Aorta (tissue), 5 donors: ENCODE results near the gene CUX1. TPM values are rescaled to one million over a fixed set of nuclear protein-coding genes. Genes with fewer than 3 reads are reported as not detected.
"Not testable (repeated sequence)": the region's sequence is repeated elsewhere in the genome, so short reads cannot be mapped to it uniquely, and the experiment has no call there.

Source experiments
- ATAC-seq: fragments of 200-7000 bp; cut with Tn5 transposase; one replicate; pipeline ENCODE4 v1.9.1; 2022; ENCODE audit warnings: moderate library complexity; ENCODE audit not compliant: low FRiP score
- DNase-seq, 2 donors: peaks; one replicate each; pipeline ENCODE4 v3.0.0-alpha.2; 2020
- H3K27ac ChIP-seq, 2 donors: one replicate each; pipeline ENCODE4 v1.5.1; 2013; ENCODE audit warnings: low read length in 2 of 2, mild to moderate bottlenecking in 2 of 2, moderate library complexity in 2 of 2, control low read depth in 1 of 2, inconsistent platforms in 1 of 2, low read depth in 1 of 2
- H3K27me3 ChIP-seq, 2 donors: one replicate each; pipeline ENCODE4 v1.6.1; 2013; ENCODE audit warnings: control low read depth in 1 of 2, low read length in 1 of 2, mild to moderate bottlenecking in 1 of 2, moderate library complexity in 1 of 2; ENCODE audit not compliant: insufficient read depth in 2 of 2, control insufficient read depth in 1 of 2
- H3K36me3 ChIP-seq, 2 donors: one replicate each; pipeline ENCODE4 v1.6.1; 2013; ENCODE audit warnings: control low read depth in 1 of 2, low read length in 1 of 2, mild to moderate bottlenecking in 1 of 2; ENCODE audit not compliant: insufficient read depth in 2 of 2, control insufficient read depth in 1 of 2
- H3K4me1 ChIP-seq, 2 donors: one replicate each; pipeline ENCODE4 v1.6.1; 2013; ENCODE audit warnings: low read length in 2 of 2, control low read depth in 1 of 2, mild to moderate bottlenecking in 1 of 2, moderate library complexity in 1 of 2; ENCODE audit not compliant: insufficient read depth in 2 of 2, control insufficient read depth in 1 of 2
- H3K4me3 ChIP-seq, 2 donors: one replicate each; pipeline ENCODE4 v1.5.1; 2013; ENCODE audit warnings: low read length in 2 of 2, control low read depth in 1 of 2, mild to moderate bottlenecking in 1 of 2
- H3K9me3 ChIP-seq: one replicate; pipeline ENCODE4 v1.6.1; 2013; ENCODE audit warnings: mild to moderate bottlenecking, low read length; ENCODE audit not compliant: control insufficient read depth
- WGBS, 2 donors: extraction: QIAGEN DNeasy Blood & Tissue Kit; methylation state at CpG; one replicate each; pipeline ENCODE4 v1.1.7; 2013; 5-methylcytosine and 5-hydroxymethylcytosine counted together
- intact Hi-C, 2 donors: fragments of 100-400 bp; cut with DNase I; formaldehyde crosslinking; loops; one replicate each; pipeline versions ENCODE4 v1.14.2 to v1.15.0; 2022
- polyA plus RNA-seq, 2 donors: library from polyadenylated mRNA; stranded (reverse); fragments of 200-250 nt; gene quantifications; one replicate each; pipeline ENCODE4 v1.2.3, GENCODE V29; 2013
- total RNA-seq, 2 donors: library from RNA; stranded (reverse); fragmentation: NEBNext Ultra II Directional; extraction: Animal tissue kit (Norgen Biotek cat#: 25700); gene quantifications; one replicate each; pipeline ENCODE4 v1.2.1, GENCODE V29; 2021
- donor health status: healthy with polysubstance abuse.
- donor health status: Bipolar disorder and iron deficiency.
- donor health status: DM: no; HTN: no; CAD: no.
- donor health status: DM: no; HTN: no; CAD: no.
- donor health status: DM: yes; HTN: yes; CAD: no.

CUX1 gene
- total and polyA plus RNA-seq, 4 donors, result 51.6 to 159 (median 94.1) TPM

GRCh38 chr7:102183848-102184247, 366.4 kb downstream of the CUX1 start:
- DNase-seq, H3K4me1 ChIP-seq, intact Hi-C loops, ATAC-seq, H3K27me3 ChIP-seq, H3K27ac ChIP-seq, H3K9me3 ChIP-seq, H3K36me3 ChIP-seq, H3K4me3 ChIP-seq: not testable (repeated sequence)
- 96 to 97% methylated on average over 7 of the region's 7 CpGs for WGBS, 2 donors

DNA sequence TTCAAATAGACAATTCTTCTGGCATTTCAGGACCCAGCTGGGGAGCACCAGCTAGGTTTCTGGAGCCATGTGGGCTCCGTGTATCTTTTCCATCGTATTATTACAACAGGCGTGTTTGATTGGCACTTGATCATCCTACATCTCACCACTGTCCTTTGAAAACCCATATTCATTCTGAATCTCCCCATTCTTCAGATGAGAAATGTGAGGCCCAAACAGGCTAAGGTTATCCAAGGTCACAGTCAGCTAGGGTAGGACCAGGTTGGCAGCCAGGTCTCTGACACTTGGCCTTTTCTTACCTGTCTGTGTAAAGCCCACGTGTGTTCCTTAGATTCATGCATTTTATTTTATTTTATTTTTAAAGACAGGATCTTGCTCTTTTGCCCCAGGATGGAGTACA, 366.9 kb downstream of the CUX1 start:
- H3K4me1 ChIP-seq, result no peaks in the 10 kb centered on the region
- H3K27ac ChIP-seq, result no peak overlapping the region
- no peaks in the 10 kb centered on the region for H3K27me3 ChIP-seq
- no peak overlapping the region for H3K4me3 ChIP-seq
- intact Hi-C loops, result no loop called here
- H3K36me3 ChIP-seq, result peaks cover 0 to 3% of the 10 kb centered on the region in 2 donors
- no peak for ATAC-seq
- DNase-seq, result no peak
- 95 to 96% methylated on average over 4 of the region's 4 CpGs for WGBS, 2 donors
- H3K9me3 ChIP-seq, result no peaks in the 10 kb centered on the region

- intact Hi-C loops, result no loop called here
- H3K36me3 ChIP-seq, result peaks cover 0 to 6% of the 10 kb centered on the region in 2 donors
Measured at GRCh38 chr7:102185796-102186195, 368.4 kb downstream of the CUX1 start.

GRCh38 chr7:102186306-102186705, 368.9 kb downstream of the CUX1 start:
- Histone ChIP-seq H3K27me3 (no peaks in the 10 kb centered on the region), H3K4me3 (no peak overlapping the region), H3K36me3 (peaks cover 0 to 6% of the 10 kb centered on the region in 2 donors), H3K9me3 (no peaks in the 10 kb centered on the region), H3K4me1 (no peaks in the 10 kb centered on the region), H3K27ac (no peak overlapping the region)
- ATAC-seq (no peak), DNase-seq (no peak)
- WGBS, 2 donors, result 87 to 89% methylated on average over 6 of the region's 6 CpGs
- intact Hi-C loops, result no loop called here

More at GRCh38 chr7:102185796-102186195, 368.4 kb downstream of the CUX1 start:
- ATAC-seq, result no peak
- DNase-seq, result no peak
- no peak overlapping the region for H3K4me3 ChIP-seq
- WGBS, 2 donors, result 93 to 95% methylated on average over 16 of the region's 16 CpGs
- H3K9me3 ChIP-seq, result no peaks in the 10 kb centered on the region
- no peak overlapping the region for H3K27ac ChIP-seq
- no peaks in the 10 kb centered on the region for H3K4me1 ChIP-seq
- no peaks in the 10 kb centered on the region for H3K27me3 ChIP-seq

DNA sequence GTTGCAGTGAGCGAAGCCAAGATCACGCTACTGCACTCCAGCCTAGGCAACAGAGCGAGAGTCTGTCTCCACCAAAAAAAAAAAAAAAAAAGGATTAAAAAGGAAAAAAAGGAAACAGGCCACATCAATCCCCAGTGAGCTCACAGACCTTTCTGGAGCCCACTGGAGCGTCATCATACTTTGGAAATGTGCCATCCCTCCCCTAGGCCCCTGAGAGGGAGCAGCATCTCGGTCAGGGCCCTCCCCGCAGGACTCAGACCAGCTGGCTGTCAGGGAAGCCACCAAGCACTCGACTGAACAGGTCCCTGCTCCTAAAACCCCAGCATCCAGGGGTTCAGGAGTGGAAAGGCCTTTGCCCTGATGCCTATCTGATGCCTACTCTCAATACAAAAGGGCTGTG, 371.3 kb downstream of the CUX1 start:
- Histone ChIP-seq H3K27me3 (no peaks in the 10 kb centered on the region), H3K27ac (no peak overlapping the region), H3K36me3 (peaks cover 0 to 2% of the 10 kb centered on the region in 2 donors), H3K9me3 (no peaks in the 10 kb centered on the region), H3K4me3 (no peak overlapping the region), H3K4me1 (no peaks in the 10 kb centered on the region)
- intact Hi-C loops, result no loop called here
- no peak for ATAC-seq
- DNase-seq, result no peak
- 71 to 81% methylated on average over 7 of the region's 7 CpGs for WGBS, 2 donors

DNA sequence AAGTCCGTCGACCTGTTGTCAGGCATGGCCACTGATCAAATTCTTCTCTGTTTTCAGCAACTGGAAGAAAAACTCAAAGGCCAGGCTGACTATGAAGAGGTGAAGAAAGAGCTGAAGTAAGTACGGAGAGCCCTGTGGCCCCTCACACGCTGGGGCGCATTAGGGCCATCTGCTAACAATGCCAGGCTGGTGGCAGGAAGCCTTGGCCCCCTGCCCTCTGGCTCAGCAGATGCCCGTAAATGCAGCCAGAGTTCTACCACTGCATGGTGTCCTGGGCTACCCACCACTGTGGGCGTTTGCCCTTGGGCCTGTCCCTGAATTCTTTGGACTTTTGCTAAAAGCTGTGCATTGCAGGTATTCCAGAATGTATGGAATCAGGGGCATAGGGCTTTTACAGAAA, 372.3 kb downstream of the CUX1 start:
- H3K27ac ChIP-seq, result no peak overlapping the region
- peaks cover 0 to 2% of the 10 kb centered on the region in 2 donors for H3K36me3 ChIP-seq
- H3K27me3 ChIP-seq, result no peaks in the 10 kb centered on the region
- DNase-seq (no peak), ATAC-seq (no peak)
- H3K4me1 ChIP-seq, result no peaks in the 10 kb centered on the region
- intact Hi-C loops, result no loop called here
- H3K4me3 ChIP-seq, result no peak overlapping the region
- no peaks in the 10 kb centered on the region for H3K9me3 ChIP-seq
- 47 to 60% methylated on average over 7 of the region's 7 CpGs for WGBS, 2 donors

DNA sequence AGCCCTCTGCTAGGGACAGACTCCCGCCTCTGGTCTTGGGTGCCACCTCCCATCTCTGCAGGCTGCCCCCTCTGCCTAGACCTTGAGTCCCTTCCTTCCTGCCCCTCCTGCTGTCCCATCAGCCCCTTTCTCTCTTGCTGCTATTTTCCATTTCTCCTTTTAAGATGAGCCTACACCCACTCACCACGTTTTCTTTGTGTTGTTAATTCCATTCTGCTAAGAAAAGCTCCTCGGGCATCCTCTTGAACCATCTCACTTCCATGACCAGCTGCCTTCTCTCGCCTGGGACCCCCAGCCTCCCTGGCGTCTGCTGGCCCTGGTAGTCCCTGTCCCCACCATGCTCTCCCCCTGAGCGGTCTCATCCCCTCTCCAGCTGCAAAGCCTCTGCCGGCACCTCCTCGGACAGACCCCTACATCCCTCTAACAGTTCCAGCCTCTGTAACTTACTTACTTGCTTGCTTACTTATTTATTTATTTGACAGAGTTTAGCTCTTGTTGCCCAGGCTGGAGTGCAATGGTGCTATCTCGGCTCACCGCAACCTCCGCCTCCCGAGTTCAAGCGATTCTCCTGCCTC, 373.4 kb downstream of the CUX1 start:
- no peak for DNase-seq
- Histone ChIP-seq H3K4me1 (no peaks in the 10 kb centered on the region), H3K9me3 (no peaks in the 10 kb centered on the region), H3K27ac (no peak overlapping the region), H3K4me3 (no peak overlapping the region), H3K27me3 (no peaks in the 10 kb centered on the region), H3K36me3 (peaks cover 0 to 2% of the 10 kb centered on the region in 2 donors)
- no peak for ATAC-seq
- 90 to 92% methylated on average over 13 of the region's 13 CpGs for WGBS, 2 donors
- intact Hi-C loops, result no loop called here

GRCh38 chr7:102191556-102192379, 374.3 kb downstream of the CUX1 start:
- peaks cover 0 to 2% of the 10 kb centered on the region in 2 donors for H3K36me3 ChIP-seq
- no peaks in the 10 kb centered on the region for H3K9me3 ChIP-seq
- H3K4me3 ChIP-seq, result no peak overlapping the region
- 82% methylated on average over 17 of the region's 17 CpGs for WGBS, 2 donors
- DNase-seq (no peak), ATAC-seq (no peak)
- intact Hi-C loops, result no loop called here
- H3K4me1 ChIP-seq, result no peaks in the 10 kb centered on the region
- H3K27me3 ChIP-seq, result no peaks in the 10 kb centered on the region
- no peak overlapping the region for H3K27ac ChIP-seq

GRCh38 chr7:102192790-102193189, 375.4 kb downstream of the CUX1 start:
- H3K27ac ChIP-seq, result no peak overlapping the region
- WGBS, 2 donors, result 83 to 86% methylated on average over 3 of the region's 3 CpGs
- H3K4me1 ChIP-seq, result no peaks in the 10 kb centered on the region
- H3K9me3 ChIP-seq, result no peaks in the 10 kb centered on the region
- ATAC-seq (no peak), DNase-seq (no peak)
- intact Hi-C loops, result no loop called here
- H3K4me3 ChIP-seq, result no peak overlapping the region
- H3K27me3 ChIP-seq, result no peaks in the 10 kb centered on the region
- H3K36me3 ChIP-seq, result peaks cover 2 to 4% of the 10 kb centered on the region in 2 donors
